Hepatocyte (in vitro differentiated cells): ENCODE results near the gene CDK14.

Experiments used
- CTCF ChIP-seq: fragments of 200-600 bp; sonication (generic); IDR thresholded peaks from 2 replicates; pipeline ENCODE4 v1.5.1; 2016; ENCODE audit warnings: antibody characterized with exemption, mild to moderate bottlenecking; ENCODE audit not compliant: poor library complexity
- EZH2 ChIP-seq: fragments of 200-600 bp; sonication (generic); IDR thresholded peaks from 2 replicates; pipeline ENCODE4 v1.6.1; 2016; ENCODE audit warnings: antibody characterized with exemption, mild to moderate bottlenecking, borderline replicate concordance

- TF ChIP-seq EZH2, result no peak
- no peak for TF ChIP-seq CTCF
These were observed 26.8 kb upstream of the CDK14 start for GRCh38 chr7:90569368-90569767.
